Measurements from ENCODE around the gene LZTS2.
"Not testable (repeated sequence)": the region's sequence is repeated elsewhere in the genome, so short reads cannot be mapped to it uniquely, and the experiment has no call there.

The LZTS2 gene, protein sequence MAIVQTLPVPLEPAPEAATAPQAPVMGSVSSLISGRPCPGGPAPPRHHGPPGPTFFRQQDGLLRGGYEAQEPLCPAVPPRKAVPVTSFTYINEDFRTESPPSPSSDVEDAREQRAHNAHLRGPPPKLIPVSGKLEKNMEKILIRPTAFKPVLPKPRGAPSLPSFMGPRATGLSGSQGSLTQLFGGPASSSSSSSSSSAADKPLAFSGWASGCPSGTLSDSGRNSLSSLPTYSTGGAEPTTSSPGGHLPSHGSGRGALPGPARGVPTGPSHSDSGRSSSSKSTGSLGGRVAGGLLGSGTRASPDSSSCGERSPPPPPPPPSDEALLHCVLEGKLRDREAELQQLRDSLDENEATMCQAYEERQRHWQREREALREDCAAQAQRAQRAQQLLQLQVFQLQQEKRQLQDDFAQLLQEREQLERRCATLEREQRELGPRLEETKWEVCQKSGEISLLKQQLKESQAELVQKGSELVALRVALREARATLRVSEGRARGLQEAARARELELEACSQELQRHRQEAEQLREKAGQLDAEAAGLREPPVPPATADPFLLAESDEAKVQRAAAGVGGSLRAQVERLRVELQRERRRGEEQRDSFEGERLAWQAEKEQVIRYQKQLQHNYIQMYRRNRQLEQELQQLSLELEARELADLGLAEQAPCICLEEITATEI

DNA sequence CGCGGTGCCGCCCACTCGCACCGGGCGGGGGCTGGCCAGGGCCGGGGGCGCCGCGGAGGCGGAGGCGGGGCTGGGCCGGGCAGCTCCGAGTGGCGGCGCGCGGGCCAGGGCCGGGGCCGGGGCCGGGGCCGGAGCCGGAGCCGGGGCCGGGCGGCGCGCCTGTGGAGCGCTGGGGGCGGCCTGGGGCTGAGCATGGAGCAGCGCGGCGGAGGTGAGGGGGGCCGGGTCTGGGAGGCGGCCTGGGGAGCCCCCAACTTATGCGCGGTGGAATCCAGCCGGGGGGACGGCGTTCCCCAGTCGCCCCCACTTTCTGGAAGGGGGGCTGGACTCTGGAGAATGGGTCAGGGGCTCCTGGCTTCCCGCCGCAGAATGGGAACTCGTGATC lies at the start of gene LZTS2:
LZTS2 (plus strand) TSS at position 67 of the 385 bp plus-strand sequence. CDS start 2,731 bp downstream, outside the sequence.
- DNase-seq = no peak

DNA sequence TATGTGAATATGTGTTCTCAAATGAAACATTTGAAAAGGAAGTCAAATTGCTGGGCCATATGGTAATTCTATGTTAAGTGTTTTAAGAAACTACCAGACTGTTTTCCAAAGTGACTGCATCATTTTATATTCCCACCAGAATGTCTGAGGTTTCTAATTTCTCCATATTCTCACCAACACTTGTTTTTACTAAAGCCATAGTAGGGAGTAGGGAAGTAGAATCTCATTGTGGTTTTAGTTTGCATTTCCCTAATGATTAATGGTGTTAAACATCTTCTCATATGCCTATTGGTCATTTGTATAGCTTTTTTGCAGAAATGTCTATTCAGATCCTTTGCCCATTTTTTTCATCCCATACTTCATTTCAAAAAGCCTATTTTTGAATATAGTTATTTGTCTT lies 39.4 kb upstream of the LZTS2 start:
- DNase-seq = no peak

DNA sequence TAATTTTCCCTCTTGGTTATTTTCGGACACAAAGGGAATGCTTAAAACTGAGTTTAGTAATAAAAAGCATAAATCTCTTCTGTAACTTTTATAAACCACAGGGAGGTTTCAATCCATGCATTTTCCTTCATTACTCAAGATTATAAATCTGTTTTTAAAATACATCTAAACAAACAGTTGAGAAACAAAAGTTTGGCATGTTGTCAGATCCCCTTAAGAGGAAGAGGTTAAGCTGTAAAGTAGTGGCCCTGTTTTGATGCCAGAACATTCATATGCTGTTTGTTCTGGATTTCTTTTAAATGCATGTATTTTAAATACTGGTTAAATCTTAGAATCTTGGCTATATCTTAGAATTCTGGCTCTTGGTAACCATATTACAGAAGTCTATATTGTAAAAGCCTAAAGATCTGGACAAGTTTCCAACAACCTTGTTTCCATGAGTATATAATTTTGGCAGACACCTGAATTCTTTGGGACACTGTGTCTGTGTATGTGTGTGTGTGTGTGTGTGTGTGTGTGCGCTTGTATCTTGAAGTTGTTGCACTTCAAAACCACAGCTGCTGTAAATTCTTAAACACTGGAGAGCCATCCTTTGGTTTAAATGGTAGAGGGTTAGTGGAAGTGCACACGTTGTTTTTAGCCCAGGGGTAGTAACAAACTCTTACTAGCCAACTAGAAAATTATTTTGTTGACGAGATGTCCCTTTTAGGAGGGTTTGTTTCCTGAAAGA lies 37.1 kb upstream of the LZTS2 start:
- DNase-seq = no peak

DNA sequence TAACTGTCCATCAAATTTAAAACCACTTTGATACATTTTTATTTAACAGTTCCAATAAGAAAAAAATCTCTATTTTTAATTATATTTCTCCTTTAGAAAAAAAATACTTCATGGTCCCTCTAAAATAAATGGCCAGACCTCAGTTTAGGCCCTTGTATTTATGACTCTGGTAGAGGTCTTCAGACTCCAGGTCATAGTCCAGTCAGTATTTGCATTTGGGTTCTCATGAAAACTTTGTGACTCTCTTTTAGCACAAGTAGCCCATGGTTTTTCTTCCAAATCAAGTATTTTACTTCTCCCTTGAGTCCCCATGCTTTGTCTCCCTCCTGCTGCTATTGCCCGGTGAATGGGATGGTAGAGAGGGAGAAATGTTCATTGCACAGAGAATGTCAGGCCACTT lies 35.8 kb upstream of the LZTS2 start:
- no peak for DNase-seq

DNA sequence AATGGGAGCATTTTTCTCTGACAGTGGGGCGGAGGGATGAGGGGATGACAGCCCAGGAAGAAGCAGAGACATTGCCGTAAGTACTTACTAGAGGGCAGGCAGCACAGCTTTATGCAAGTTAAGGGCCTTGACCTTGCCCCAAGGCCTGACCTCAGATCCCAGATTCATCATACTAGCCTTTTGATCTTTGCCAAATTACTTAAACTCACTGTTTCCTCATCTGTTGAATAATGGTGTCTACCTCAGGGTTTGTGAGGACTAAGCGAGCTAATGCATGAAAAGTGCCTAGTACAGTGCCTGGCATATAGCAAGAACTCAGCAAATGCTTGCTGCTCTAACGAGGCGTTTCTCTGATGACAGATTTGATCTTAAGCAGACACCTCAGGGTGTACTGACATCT lies 33.8 kb upstream of the LZTS2 start:
- DNase-seq = no peak

DNA sequence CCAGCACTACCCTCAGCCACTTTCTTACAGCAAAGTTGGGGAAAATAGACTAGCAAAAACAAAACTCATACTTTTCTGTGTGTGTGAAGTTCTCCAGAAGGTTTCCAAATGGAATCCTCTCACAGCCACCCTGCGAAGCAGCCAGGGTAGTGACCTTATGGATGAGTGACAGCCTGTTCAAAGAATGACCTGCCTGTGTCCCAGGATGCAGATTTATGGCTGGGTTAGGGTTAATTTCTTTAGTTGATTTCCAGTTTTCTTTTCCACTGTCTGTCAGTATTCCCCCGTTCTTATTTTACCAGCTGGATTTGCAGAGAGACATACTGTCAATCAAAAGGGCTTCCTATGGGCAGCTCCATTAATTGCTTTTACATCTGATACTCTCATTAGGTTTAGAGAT lies 32.7 kb upstream of the LZTS2 start:
- DNase-seq = no peak

DNA sequence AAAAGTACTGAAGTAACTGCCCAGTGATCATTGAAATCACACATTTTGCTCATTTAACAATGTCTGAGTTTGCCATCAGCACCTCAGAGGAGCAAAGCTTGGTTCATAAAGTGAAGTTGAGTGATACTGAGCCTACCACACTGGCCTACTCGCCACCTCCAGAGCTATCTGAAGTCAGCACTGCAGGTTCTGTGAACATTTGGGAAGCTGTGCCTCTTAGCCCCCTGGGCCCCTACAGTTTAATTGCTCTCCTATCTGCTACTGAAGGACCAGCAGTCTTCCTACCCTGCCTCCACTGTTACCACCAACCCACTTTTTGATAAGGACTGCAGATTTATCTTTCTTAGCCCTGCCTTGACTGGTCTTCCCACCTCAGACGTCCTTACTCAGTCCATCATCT lies 32.3 kb upstream of the LZTS2 start:
- DNase-seq = no peak

DNA sequence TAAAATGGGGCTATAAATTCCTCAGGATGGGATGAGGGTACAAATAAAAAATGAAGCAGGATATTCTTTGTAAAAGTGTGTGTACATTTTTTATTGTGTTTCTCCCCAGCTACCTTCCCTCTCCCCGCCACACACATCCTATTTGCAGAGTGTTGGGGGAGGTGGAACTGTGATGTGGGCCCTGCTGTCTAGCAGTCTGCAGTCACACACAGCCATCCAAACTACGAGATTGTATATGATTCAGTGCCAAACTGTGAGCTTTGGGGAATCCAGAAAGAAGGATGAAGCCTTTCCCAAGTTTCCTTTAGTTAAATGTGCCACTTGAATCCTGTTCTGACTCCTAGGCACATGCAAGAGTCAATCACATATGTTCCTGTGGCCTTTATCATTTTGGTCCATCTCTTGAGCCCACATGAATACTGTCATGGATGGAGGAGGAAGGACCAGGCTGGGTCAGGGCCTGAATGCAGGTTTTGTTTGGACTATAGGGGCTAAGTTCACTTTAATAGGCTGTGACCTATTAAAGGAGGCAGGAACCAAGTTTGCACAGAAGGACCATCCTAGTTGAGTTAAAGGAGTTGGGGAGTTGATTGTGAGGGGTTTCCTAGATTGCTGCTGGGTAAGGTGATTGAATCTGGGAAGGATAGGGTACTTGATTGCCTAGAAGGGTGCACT lies 31.4 kb upstream of the LZTS2 start:
- no peak for DNase-seq

DNA sequence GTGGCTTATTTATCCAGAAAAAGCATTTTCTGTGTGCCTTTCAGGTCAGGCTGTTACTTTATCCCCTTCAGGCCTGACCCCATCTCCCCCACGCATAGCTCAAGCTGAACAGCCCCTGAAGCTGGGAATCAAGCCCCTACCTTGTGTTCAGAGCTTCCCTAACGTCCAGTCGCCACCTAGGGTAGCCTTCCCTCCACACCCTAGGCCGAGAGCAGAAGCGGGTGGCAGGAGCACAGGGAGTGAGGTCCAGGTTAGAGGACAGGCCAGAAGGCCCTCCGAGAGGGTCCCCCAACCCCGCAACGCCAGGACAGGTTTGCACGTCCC lies 30.8 kb upstream of the LZTS2 start:
- DNase-seq = no peak

DNA sequence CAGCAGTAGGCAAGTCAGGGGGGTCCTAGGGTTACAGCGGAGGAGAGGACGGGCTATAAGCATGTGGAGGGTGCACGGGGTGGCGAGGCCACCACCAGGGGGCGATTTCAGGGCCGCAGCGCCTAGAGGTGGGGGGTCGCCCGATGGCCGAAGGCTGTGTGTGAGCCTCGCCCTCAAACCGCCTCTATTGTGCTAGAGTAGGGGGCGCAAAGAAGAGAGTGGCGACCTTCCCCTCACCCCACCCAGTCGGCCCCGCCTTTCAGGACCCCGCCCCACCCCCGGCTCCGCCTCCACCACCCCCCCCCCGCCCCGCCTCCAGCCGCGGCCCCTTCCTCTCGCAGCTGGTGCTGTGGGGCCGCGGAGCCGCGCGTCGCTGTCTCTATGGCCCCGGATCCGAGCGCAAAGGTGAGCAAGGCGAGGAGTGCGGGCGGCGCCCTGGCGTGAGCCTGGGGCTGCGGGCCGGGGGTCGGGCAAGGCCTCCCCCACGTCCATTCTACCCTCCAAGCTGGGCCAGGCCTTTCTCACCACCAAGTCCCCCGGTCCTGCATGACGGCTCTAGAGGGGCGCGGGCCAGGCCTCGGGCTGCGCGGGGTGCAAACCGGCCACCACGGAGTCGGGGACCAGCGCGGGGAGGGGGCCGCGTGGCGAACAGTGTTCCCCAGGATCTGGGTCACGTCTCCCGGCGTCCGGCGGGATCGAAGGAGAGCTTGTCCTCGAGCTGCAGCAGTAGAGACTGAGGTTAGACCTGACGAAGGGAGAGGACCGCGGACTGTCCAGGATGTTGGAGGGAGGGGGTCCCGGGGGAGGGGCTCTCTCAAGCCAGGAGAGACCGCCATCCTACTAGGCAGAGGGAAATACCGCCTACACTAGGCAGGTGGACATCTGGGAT lies 30.2 kb upstream of the LZTS2 start, which contains the start of gene SEMA4G:
SEMA4G (plus strand) TSS at position 318 of the 889 bp plus-strand sequence. CDS start 3,409 bp downstream, outside the sequence.
- DNase-seq = peak; percentile 72

DNA sequence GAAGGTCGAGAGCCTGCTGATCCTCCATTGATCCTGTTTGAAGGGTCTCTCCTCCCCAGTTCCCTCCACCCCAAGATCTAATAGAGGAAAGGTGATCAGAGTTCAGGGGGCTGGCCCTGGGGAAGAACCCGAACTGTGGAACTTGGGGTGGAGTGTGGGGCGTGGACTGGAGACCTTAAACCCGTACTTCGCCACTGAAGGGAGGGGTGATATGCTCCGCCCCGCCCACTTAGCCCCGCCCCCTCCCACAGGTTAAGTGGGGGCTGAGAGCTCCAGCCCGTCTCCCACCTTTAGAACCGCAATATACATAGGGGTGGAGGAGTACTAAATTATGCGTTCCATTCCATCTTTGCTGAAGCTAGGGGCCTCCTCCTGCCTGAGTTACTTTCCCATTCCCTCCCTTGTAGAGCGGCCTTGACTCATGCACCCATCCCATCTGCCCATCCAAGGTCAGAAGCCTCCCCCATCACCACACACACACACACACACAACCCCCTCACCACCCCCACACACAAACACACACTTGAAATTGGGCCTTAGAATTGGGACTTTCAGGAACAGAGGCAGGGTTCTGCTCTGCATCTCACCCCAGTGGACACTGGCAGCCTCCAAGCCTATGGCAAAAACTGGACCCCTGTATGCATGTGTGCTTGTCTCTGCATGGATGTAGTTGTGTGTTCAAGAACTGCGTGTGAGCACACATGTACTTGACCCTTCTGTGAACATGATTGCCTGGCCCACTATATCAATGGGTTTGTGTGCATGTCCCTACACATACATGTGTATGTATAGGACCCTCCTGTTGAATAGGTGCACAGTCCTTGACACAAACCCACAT lies 29.3 kb upstream of the LZTS2 start:
- DNase-seq = peak; percentile 61

DNA sequence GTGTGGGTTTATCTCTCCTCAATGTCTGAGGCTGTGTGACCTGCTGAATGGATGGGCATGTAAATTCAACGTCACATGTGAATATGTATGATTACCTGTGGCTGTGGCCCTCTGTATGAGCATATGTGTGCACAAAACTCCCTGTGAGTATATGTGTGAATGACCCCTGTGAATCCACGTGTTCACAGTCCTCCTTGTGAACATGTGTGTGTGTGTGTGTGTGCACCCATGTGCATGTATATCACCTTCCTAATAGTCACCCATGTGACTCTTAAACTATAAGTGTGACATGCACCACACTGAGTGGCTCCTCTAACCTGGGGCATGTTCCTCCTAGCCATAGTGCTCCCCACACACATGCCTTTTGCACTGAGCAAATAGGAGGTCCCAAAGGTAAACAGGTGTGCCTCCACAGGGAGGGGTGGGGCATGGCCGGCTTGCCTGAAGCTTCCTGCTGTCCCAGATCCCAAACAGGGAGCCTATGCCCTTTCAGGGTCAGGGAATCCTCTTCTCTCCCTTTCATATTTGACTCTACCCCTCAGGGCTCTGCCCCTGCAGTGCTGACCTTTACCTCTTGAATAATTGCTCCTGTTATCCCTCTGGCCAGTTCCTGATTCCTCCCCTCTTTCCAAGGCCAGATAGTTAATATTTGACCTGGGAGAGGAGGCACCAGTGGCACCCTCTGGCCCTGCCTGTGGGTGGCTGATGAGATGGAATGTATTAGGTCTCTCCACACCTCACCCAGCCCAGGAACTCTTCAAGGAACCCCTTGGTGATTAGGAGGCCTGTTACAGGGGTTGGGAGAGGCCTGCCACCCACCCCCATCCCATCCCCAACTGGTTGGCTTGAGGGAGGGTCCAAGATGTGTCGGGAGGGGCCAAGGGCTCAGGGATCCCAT lies 28.4 kb upstream of the LZTS2 start:
- no peak for DNase-seq

DNA sequence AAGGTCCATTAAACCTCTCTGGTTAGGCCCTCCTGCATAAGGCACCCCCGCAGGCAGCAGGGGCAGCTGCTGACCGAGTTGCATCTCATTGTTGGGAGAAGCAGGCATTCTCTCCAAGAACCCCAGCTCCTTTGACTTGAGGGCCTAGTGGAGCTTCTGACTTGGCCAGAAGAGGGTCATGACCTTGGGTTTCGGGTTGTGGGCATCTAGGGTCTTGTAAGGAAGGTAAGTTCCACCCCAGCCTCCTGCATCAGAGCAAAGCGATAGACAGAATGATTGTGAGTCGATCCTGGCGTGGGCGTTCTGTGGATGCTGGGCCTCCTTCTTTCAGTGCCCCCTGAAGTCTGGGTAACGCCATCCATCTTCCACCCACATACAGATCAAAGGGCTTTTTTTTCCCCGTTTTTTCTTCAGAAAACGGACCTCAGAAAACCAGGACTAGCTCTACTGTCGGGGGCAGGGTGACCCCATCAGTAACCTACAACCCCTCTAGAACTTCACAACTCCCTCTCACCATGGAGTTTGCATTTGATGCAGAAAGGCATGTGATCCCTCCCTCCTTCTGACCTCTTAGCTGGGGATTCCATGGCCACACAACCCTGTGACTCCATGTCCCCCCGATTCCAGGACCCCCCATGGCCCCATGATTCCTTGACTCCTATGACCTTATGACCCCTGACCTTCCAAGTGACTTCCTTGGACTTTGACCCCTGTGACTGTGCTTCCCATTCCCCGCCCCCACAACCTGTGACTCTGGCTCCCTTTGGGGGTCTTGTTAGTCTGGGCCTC lies 27.3 kb upstream of the LZTS2 start:
- no peak for DNase-seq

DNA sequence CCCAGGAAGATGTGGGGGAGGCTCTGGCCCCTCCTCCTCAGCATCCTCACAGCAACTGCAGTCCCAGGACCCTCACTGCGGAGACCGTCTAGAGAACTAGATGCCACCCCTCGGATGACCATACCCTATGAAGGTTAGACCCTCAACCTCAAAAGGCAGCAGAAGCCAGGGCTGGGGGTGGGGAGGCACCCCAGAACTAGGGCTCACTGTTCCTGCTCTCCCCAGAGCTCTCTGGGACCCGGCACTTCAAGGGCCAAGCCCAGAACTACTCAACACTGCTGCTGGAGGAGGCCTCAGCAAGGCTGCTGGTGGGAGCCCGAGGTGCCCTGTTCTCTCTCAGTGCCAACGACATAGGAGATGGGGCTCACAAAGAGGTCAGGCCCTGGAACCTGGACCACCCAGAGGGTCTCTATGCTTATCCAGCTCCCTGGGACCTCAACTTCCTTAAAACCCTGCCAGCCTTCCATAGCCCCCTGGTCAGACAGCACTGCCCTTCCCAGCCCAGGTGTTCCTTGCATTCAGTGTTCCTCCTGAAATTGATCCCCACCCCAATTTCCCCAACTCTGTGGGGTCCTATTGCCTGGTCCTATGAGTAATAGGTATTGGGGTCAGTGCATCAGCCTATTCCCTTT lies 26.6 kb upstream of the LZTS2 start:
- DNase-seq = no peak

DNA sequence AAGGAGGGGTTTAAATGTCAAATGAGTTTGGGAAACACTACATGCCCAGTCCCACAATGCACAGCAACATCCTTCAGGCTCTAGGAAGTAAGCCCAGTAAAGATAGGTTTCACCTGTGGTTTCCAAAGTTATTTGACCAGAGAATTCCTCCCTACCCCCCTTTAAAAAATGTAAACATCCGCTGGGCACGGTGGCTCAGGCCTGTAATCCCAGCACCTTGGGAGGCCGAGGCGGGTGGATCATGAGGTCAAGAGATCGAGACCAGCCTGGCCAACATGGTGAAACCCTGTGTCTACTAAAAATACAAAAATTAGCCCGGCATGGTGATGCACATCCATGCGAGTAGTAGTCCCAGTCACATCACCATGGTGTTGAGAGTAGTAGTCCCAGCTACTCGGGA lies 24.2 kb upstream of the LZTS2 start:
- not testable (repeated sequence) for DNase-seq

DNA sequence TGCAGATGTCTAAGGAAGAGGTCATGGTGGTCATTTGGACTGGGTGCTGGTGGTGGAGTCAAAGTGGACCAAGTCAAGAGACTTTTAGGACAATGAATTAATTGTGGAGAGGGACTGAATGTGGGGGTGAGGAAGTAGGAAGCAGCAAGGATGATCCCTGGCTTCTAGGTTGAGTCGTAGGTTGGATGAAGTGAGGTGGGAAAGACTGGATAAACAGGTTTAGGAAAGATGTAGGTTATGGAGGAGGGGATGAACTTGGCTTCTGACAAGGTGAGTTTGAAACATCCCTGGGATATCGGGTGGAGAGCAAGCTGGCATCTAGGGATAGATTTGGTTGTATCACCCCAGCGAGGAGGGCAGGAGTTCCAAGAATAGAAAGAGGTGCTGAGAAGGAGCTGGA lies 22.7 kb upstream of the LZTS2 start:
- no peak for DNase-seq

DNA sequence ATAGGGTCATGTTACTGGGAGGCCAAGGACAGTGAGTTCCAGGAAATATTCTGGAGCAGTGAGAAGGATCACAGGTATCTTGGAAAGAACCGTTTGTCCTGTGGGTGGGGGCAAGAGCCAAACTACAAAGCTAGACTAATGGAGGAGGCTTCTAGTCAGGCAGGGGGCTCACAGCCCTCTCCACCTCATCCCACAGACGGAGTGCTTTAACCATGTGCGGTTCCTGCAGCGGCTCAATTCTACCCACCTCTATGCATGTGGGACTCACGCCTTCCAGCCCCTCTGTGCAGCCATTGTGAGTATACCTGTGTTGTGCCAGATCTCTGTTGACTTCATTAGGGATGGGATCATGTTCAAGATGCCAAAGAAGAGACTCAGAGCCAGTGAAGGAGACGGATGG lies 22.2 kb upstream of the LZTS2 start:
- no peak for DNase-seq

DNA sequence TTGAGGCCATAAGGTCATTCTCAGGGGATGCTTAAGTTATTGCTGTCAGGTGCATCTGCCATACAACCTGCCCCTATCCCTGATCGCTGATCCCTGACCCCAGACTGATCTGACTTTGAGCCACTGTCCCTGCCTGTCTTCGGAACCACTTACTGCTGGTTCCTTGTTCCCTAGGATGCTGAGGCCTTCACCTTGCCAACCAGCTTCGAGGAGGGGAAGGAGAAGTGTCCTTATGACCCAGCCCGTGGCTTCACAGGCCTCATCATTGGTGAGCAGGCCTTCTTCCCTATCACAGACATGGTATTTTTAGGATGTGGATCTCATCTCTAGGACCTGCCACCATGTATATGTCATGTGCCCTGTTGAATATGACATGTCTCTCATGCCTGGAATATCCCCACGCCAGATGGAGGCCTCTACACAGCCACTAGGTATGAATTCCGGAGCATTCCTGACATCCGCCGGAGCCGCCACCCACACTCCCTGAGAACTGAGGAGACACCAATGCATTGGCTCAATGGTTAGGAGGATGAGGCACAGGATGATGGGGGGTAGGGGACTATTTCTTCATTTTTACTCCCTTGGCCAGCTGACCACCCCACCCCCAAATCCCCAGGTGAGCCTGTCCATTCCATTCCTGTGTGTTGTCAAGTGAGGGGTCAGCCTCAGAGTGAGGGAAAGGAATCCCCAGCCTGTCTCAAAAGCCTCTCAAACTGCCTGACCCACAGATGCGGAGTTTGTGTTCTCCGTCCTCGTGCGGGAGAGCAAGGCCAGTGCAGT lies 21.3 kb upstream of the LZTS2 start:
- DNase-seq = no peak
